Activated B cell treated with CpG ODN at 0.5 μM for 24 hours (primary cell): ENCODE results near the gene GART. TPM values are rescaled to one million over a fixed set of nuclear protein-coding genes. Genes with fewer than 3 reads are reported as not detected.
A peak's percentile ranks its signal among the peaks of the same experiment; 100 is the strongest.

Experiments used
- ATAC-seq: fragments of 200-7000 bp; cut with Tn5 transposase; one replicate; pipeline ENCODE4 v1.10.0; 2021; ENCODE audit warnings: low read depth, mild to moderate bottlenecking, moderate library complexity
- CTCF ChIA-PET: fragments of 350-600 bp; sonication (Branson Sonifier 250); formaldehyde crosslinking; loops from one replicate; lab custom pipeline; 2021; ENCODE audit warnings: antibody characterized with exemption; lab: Charles Lee
- POLR2A ChIA-PET: fragments of 350-600 bp; sonication (Branson Sonifier 250); formaldehyde crosslinking; loops from one replicate; lab custom pipeline; 2021; ENCODE audit warnings: antibody characterized with exemption; lab: Charles Lee
- DNase-seq: peaks from one replicate; pipeline ENCODE4 v3.0.0; 2022
- H3K27ac Mint-ChIP-seq: one replicate; pipeline ENCODE4 v1.8.0; 2020; ENCODE audit warnings: mixed read lengths
- H3K27me3 Mint-ChIP-seq: one replicate; pipeline ENCODE4 v1.8.0; 2021; ENCODE audit warnings: mixed read lengths
- H3K36me3 Mint-ChIP-seq: one replicate; pipeline ENCODE4 v1.8.0; 2021; ENCODE audit warnings: low read depth, mixed read lengths
- H3K4me1 Mint-ChIP-seq: one replicate; pipeline ENCODE4 v1.8.0; 2021; ENCODE audit warnings: mixed read lengths
- H3K4me3 Mint-ChIP-seq: one replicate; pipeline ENCODE4 v1.8.0; 2020; ENCODE audit warnings: mild to moderate bottlenecking, mixed read lengths
- H3K9me3 Mint-ChIP-seq: one replicate; pipeline ENCODE4 v1.8.0; 2020; ENCODE audit warnings: mixed read lengths
- CTCF ChIP-seq: fragments of 200-600 bp; IDR thresholded peaks from one replicate; pipeline ENCODE4 v1.8.0; 2022; ENCODE audit warnings: antibody characterized with exemption, mild to moderate bottlenecking
- intact Hi-C: fragments of 100-400 bp; cut with micrococcal nuclease; formaldehyde crosslinking; loops from one replicate; pipeline ENCODE4 v1.15.1; 2024
- total RNA-seq: library from RNA; stranded (reverse); gene quantifications from 2 replicates; pipeline ENCODE4 v1.2.3, GENCODE V29; 2022

The GART gene
- total RNA-seq, 1 donor from 2014 or later: 106 TPM

- DNase-seq (no peak), ATAC-seq (no peak)
- POLR2A ChIA-PET: no interaction called here
- Mint-ChIP-seq H3K27ac (no peak overlapping the region), H3K4me3 (no peak overlapping the region), H3K27me3 (no peaks in the 10 kb centered on the region), H3K36me3 (peaks cover 2% of the 10 kb centered on the region), H3K9me3 (no peaks in the 10 kb centered on the region), H3K4me1 (peaks cover 10% of the 10 kb centered on the region)
- no peak for TF ChIP-seq CTCF
- CTCF ChIA-PET: no interaction called here
- intact Hi-C loops: loop anchor here (10.0 kb wide), 1 partner anchor 1098 kb away; the partner anchor contains the start of gene URB1
Measured at GRCh38 chr21:33492571-33492970, 49.3 kb downstream of the GART start.

- ATAC-seq (peak; percentile 98), DNase-seq (peak; percentile 97)
- TF ChIP-seq CTCF: no peak
- ChIA-PET CTCF (interaction anchor here (0.7 to 1.4 kb wide), 3 partner anchors 11 to 294 kb away, joined by 3 to 13 read pairs (median 6); partner anchors contain the start of genes DONSON and TMEM50B), POLR2A (interaction anchor here (0.6 to 2.0 kb wide), 13 partner anchors 10 to 721 kb away, joined by 3 to 71 read pairs (median 4); partner anchors contain the start of genes DONSON, GART, IFNAR1 and PAXBP1)
- H3K27me3 Mint-ChIP-seq: no peaks in the 10 kb centered on the region
- intact Hi-C loops: loop anchor here (1.0 to 10.0 kb wide), 6 partner anchors 11 to 1097 kb away; partner anchors contain the start of genes CRYZL1, DONSON, GART and SYNJ1
- peak within 1 kb of the TSS; percentile 92 for H3K4me3 Mint-ChIP-seq
- H3K27ac Mint-ChIP-seq: peak within 1 kb of the TSS; percentile 72
- peaks cover 10% of the 10 kb centered on the region for H3K4me1 Mint-ChIP-seq
- H3K9me3 Mint-ChIP-seq: no peaks in the 10 kb centered on the region
- peaks cover 2% of the 10 kb centered on the region for H3K36me3 Mint-ChIP-seq
Measured at GRCh38 chr21:33491373-33492102, 50.4 kb downstream of the GART start, which contains the start of gene DNAJC28. DNAJC28 (minus strand) TSS chr21:33491716; CDS start chr21:33489393, 2,323 bp downstream.

GRCh38 chr21:33490991-33491372 is 50.9 kb downstream of the GART start:
- ATAC-seq (no peak), DNase-seq (no peak)
- ChIA-PET CTCF (interaction anchor here (0.7 to 1.4 kb wide), 3 partner anchors 11 to 294 kb away, joined by 3 to 13 read pairs (median 6); partner anchors contain the start of genes DONSON and TMEM50B), POLR2A (interaction anchor here (0.6 to 2.0 kb wide), 11 partner anchors 11 to 720 kb away, joined by 3 to 71 read pairs (median 5); partner anchors contain the start of genes DONSON, GART, IFNAR1 and PAXBP1)
- intact Hi-C loops: loop anchor here (1.0 to 10.0 kb wide), 6 partner anchors 11 to 1096 kb away; partner anchors contain the start of genes CRYZL1, DONSON, GART and SYNJ1
- H3K9me3 Mint-ChIP-seq: no peaks in the 10 kb centered on the region
- no peaks in the 10 kb centered on the region for H3K27me3 Mint-ChIP-seq
- peaks cover 10% of the 10 kb centered on the region for H3K4me1 Mint-ChIP-seq
- no peak for TF ChIP-seq CTCF
- peak overlapping the region; percentile 70 for H3K27ac Mint-ChIP-seq
- peaks cover 2% of the 10 kb centered on the region for H3K36me3 Mint-ChIP-seq
- peak overlapping the region; percentile 92 for H3K4me3 Mint-ChIP-seq

GRCh38 chr21:33488936-33489335 is 53.0 kb downstream of the GART start:
- Mint-ChIP-seq H3K4me1 (peaks cover 10% of the 10 kb centered on the region), H3K27ac (no peak overlapping the region), H3K36me3 (peaks cover 2% of the 10 kb centered on the region), H3K27me3 (no peaks in the 10 kb centered on the region), H3K9me3 (no peaks in the 10 kb centered on the region), H3K4me3 (no peak overlapping the region)
- ATAC-seq (no peak), DNase-seq (no peak)
- intact Hi-C loops: no loop called here
- ChIA-PET POLR2A (interaction anchor here (0.9 kb wide), 1 partner anchor 7 kb away, joined by 3 read pairs; no protein-coding TSS in a partner anchor), CTCF (no interaction called here)
- TF ChIP-seq CTCF: no peak

GRCh38 chr21:33487996-33488395 is 53.9 kb downstream of the GART start:
- no peak overlapping the region for H3K4me3 Mint-ChIP-seq
- intact Hi-C loops: no loop called here
- ATAC-seq (no peak), DNase-seq (no peak)
- H3K9me3 Mint-ChIP-seq: no peaks in the 10 kb centered on the region
- no peaks in the 10 kb centered on the region for H3K27me3 Mint-ChIP-seq
- peaks cover 2% of the 10 kb centered on the region for H3K36me3 Mint-ChIP-seq
- H3K27ac Mint-ChIP-seq: no peak overlapping the region
- no peak for TF ChIP-seq CTCF
- ChIA-PET POLR2A (no interaction called here), CTCF (no interaction called here)
- H3K4me1 Mint-ChIP-seq: peaks cover 10% of the 10 kb centered on the region
